GM12878 (cell line): ENCODE measurements around the gene MAFF.

Source experiments
- CHD1 ChIP-seq: IDR thresholded peaks from 2 replicates; pipeline ENCODE4 v1.6.1; 2012; ENCODE audit warnings: low read depth, low read length, improper control_type of control experiment
- FOXK2 ChIP-seq: fragments of 450-650 bp; IDR thresholded peaks from 2 replicates; pipeline ENCODE4 v1.6.1; 2017; ENCODE audit warnings: mild to moderate bottlenecking, moderate library complexity

- TF ChIP-seq FOXK2 (no peak), CHD1 (no peak)
These were observed 37.8 kb upstream of the MAFF start for GRCh38 chr22:38163844-38164550.
